Measurements from ENCODE around the gene B3GNT7. TPM values are rescaled to one million over a fixed set of nuclear protein-coding genes. Genes with fewer than 3 reads are reported as not detected.

B3GNT7 gene
- total RNA-seq, 1 experiment from 2014 or later, result 83.3 TPM

DNA sequence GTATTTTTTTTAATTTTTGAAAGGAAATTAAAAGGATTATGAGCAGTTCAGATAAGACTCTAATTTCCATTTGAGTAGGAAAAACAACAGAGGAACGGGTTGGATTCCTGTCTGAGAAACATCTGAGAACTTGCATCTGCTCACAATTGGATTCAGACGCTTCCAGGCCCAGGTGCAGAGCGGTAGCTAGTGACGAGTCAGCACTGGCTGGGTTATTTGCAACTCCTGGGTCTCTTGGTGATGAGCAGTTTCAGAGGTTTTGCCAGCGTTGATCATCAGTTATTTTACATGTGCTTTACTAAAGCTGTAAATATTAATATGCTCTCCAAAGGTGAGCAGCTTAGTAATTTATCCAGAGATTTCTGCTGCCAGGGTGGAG lies 39.1 kb upstream of the B3GNT7 start:
- BruUV-seq (replicated peaks), result no TSS peak
- ChIA-PET POLR2A (interaction anchor here (0.6 kb wide), 1 partner anchor 108 kb away, joined by 5 read pairs; the partner anchor contains the start of gene NCL), CTCF (no interaction called here)
- in situ Hi-C loops (cut with HindIII; ENCODE audit: low pct_unique_long_range_greater_than_20kb, low sequenced_read_pairs), result no loop called here
- H3K9me3 ChIP-seq (ENCODE audit: control insufficient read depth, insufficient read depth, low read depth, low read length), result no peaks in the 10 kb centered on the region
- no peaks in the 10 kb centered on the region for H3K36me3 ChIP-seq (ENCODE audit: control insufficient read depth, insufficient read depth, low read length)
- DNase-seq (ENCODE audit: low read depth, low spot score), result no peak
- no peak for ATAC-seq
- TF ChIP-seq, protein P1, sequence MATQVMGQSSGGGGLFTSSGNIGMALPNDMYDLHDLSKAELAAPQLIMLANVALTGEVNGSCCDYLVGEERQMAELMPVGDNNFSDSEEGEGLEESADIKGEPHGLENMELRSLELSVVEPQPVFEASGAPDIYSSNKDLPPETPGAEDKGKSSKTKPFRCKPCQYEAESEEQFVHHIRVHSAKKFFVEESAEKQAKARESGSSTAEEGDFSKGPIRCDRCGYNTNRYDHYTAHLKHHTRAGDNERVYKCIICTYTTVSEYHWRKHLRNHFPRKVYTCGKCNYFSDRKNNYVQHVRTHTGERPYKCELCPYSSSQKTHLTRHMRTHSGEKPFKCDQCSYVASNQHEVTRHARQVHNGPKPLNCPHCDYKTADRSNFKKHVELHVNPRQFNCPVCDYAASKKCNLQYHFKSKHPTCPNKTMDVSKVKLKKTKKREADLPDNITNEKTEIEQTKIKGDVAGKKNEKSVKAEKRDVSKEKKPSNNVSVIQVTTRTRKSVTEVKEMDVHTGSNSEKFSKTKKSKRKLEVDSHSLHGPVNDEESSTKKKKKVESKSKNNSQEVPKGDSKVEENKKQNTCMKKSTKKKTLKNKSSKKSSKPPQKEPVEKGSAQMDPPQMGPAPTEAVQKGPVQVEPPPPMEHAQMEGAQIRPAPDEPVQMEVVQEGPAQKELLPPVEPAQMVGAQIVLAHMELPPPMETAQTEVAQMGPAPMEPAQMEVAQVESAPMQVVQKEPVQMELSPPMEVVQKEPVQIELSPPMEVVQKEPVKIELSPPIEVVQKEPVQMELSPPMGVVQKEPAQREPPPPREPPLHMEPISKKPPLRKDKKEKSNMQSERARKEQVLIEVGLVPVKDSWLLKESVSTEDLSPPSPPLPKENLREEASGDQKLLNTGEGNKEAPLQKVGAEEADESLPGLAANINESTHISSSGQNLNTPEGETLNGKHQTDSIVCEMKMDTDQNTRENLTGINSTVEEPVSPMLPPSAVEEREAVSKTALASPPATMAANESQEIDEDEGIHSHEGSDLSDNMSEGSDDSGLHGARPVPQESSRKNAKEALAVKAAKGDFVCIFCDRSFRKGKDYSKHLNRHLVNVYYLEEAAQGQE (IDR thresholded peaks at IDR 0.05; ENCODE audit: insufficient read depth in 1 of 2, low read depth in 2 of 2, low read length in 1 of 2), result no peak
- TF ChIP-seq POLR2AphosphoS5 (IDR thresholded peaks at IDR 0.05; ENCODE audit: low read depth, low read length) (no peak), SIN3A (IDR thresholded peaks at IDR 0.05; ENCODE audit: borderline replicate concordance, insufficient read depth, low read depth, low read length) (no peak), TCF7L2 (IDR thresholded peaks at IDR 0.05; ENCODE audit: low read depth, low read length) (no peak)
- TF ChIP-seq, protein P2, sequence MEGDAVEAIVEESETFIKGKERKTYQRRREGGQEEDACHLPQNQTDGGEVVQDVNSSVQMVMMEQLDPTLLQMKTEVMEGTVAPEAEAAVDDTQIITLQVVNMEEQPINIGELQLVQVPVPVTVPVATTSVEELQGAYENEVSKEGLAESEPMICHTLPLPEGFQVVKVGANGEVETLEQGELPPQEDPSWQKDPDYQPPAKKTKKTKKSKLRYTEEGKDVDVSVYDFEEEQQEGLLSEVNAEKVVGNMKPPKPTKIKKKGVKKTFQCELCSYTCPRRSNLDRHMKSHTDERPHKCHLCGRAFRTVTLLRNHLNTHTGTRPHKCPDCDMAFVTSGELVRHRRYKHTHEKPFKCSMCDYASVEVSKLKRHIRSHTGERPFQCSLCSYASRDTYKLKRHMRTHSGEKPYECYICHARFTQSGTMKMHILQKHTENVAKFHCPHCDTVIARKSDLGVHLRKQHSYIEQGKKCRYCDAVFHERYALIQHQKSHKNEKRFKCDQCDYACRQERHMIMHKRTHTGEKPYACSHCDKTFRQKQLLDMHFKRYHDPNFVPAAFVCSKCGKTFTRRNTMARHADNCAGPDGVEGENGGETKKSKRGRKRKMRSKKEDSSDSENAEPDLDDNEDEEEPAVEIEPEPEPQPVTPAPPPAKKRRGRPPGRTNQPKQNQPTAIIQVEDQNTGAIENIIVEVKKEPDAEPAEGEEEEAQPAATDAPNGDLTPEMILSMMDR (IDR thresholded peaks at IDR 0.05), result no peak
- H3K27me3 ChIP-seq (ENCODE audit: control insufficient read depth, insufficient read depth, low read length), result no peaks in the 10 kb centered on the region
- peaks cover 25% of the 10 kb centered on the region for H3K4me1 ChIP-seq (ENCODE audit: control insufficient read depth, insufficient read depth, low read length)
- peak overlapping the region; percentile 63; the same call in 1 of the 2 replicates for H3K27ac ChIP-seq (ENCODE audit: low read length)
- intact Hi-C loops (cut with micrococcal nuclease; ENCODE audit: unreplicated experiment), result no loop called here
- no peak overlapping the region for H3K4me3 ChIP-seq (ENCODE audit: low read depth in 2 of 2, low read length in 2 of 2)

DNA sequence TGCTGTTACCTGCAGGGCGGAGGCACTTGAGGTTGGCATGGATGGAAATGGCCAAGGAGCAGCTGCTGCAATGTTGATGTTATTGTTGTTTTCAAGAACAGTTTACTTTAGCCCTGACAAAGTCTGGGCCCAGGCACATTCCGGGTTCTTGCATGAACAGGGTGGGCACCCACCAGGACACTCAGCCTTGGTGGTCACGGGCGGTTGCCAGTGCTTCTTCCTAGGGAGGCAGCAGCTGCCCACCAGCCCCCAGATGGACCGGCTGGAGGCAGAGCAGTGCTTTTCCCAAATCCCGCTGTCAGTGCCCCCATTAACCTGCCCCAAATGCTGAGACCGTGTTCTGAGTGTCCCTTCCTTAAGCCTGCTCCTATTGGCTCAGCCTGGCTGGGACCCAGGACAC lies 38.5 kb upstream of the B3GNT7 start:
- ATAC-seq (no peak), DNase-seq (ENCODE audit: low read depth, low spot score) (no peak)
- CTCF ChIA-PET, result no interaction called here
- BruUV-seq (replicated peaks), result no TSS peak
- no peak overlapping the region for H3K4me3 ChIP-seq (ENCODE audit: low read depth in 2 of 2, low read length in 2 of 2)
- TF ChIP-seq, protein P1 (IDR thresholded peaks at IDR 0.05; ENCODE audit: insufficient read depth in 1 of 2, low read depth in 2 of 2, low read length in 1 of 2), result no peak
- no peak for TF ChIP-seq TCF7L2 (IDR thresholded peaks at IDR 0.05; ENCODE audit: low read depth, low read length)
- TF ChIP-seq POLR2AphosphoS5 (IDR thresholded peaks at IDR 0.05; ENCODE audit: low read depth, low read length), result no peak
- TF ChIP-seq, protein P2 (IDR thresholded peaks at IDR 0.05), result no peak
- no peak for TF ChIP-seq SIN3A (IDR thresholded peaks at IDR 0.05; ENCODE audit: borderline replicate concordance, insufficient read depth, low read depth, low read length)
- H3K27ac ChIP-seq (ENCODE audit: low read length), result peak overlapping the region; percentile 63; the same call in 1 of the 2 replicates
- POLR2A ChIA-PET, result no interaction called here
- H3K9me3 ChIP-seq (ENCODE audit: control insufficient read depth, insufficient read depth, low read depth, low read length), result no peaks in the 10 kb centered on the region
- H3K27me3 ChIP-seq (ENCODE audit: control insufficient read depth, insufficient read depth, low read length), result no peaks in the 10 kb centered on the region
- in situ Hi-C loops (cut with HindIII; ENCODE audit: low pct_unique_long_range_greater_than_20kb, low sequenced_read_pairs), result no loop called here
- intact Hi-C loops (cut with micrococcal nuclease; ENCODE audit: unreplicated experiment), result no loop called here
- H3K4me1 ChIP-seq (ENCODE audit: control insufficient read depth, insufficient read depth, low read length), result peaks cover 30% of the 10 kb centered on the region
- no peaks in the 10 kb centered on the region for H3K36me3 ChIP-seq (ENCODE audit: control insufficient read depth, insufficient read depth, low read length)

Measured in Panc1 (cell line).